Cardiac muscle cell (in vitro differentiated cells and primary cell): ENCODE data around the gene TRHDE. TPM values are rescaled to one million over a fixed set of nuclear protein-coding genes. Genes with fewer than 3 reads are reported as not detected.

Source experiments
- DNase-seq, 2 donors: peaks; one replicate each; pipeline versions ENCODE4 v3.0.0 to v3.0.0-alpha.2; 2010 to 2017; ENCODE audit warnings: low read depth in 1 of 2, low spot score in 1 of 2
- H3K27ac ChIP-seq: fragments of 200-600 bp; sonication (generic); 2 replicates; pipeline ENCODE4 v1.5.1; 2016
- H3K27me3 ChIP-seq: fragments of 200-600 bp; sonication (generic); 2 replicates; pipeline ENCODE4 v1.6.0; 2016; ENCODE audit warnings: control low read depth
- H3K36me3 ChIP-seq: fragments of 200-600 bp; sonication (generic); 2 replicates; pipeline ENCODE4 v1.5.1; 2016; ENCODE audit warnings: control low read depth
- H3K4me1 ChIP-seq: fragments of 200-600 bp; sonication (generic); 2 replicates; pipeline ENCODE4 v1.8.1; 2017; ENCODE audit warnings: low read depth, mild to moderate bottlenecking, mixed run types
- H3K4me3 ChIP-seq: fragments of 200-600 bp; sonication (generic); 2 replicates; pipeline ENCODE4 v1.5.1; 2016; ENCODE audit warnings: mild to moderate bottlenecking
- H3K9me3 ChIP-seq: fragments of 200-600 bp; sonication (generic); 2 replicates; pipeline ENCODE4 v1.5.1; 2017; ENCODE audit warnings: low read depth, mild to moderate bottlenecking, control low read depth
- polyA plus RNA-seq: library from polyadenylated mRNA; unstranded; fragments of >200 nt; fragmentation: Nextera tagmentation; extraction: Ambion mirVana; gene quantifications from 2 replicates; pipeline ENCODE4 v1.2.1, GENCODE V29; 2016
- total RNA-seq: library from RNA; depleted of rRNA; stranded (reverse); fragments of >200 nt; gene quantifications from 2 replicates; pipeline ENCODE4 v1.2.3, GENCODE V29; 2016
- TF ChIP-seq, protein P1 (sequence below): IDR thresholded peaks from 2 replicates; pipeline ENCODE4 v1.5.1; 2012; ENCODE audit warnings: low read depth, mild to moderate bottlenecking, low read length

The TRHDE gene
- total and polyA plus RNA-seq, 2 experiments from 2014 or later, result not detected

DNA sequence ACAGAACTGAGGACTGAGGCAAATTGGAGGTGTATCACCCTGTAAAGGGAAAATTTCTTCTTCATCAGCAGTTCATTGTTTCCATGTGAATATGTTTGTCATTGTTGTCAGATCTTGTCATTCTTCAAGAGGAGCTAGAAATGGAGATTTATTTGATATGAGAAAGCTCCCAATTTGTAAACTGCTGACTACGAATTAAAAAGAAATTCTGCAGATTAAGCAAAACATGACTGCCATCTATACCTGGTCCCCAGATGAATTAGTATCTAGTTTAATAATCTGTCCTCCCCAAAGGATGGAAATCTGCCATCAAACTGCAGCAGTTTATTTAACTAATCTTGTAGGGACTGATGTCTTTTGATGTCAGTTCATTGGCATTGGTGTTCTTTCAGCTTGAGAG lies 162.8 kb downstream of the TRHDE start:
- Histone ChIP-seq H3K4me3 (no peak overlapping the region), H3K9me3 (no peaks in the 10 kb centered on the region), H3K27ac (no peak overlapping the region), H3K36me3 (no peaks in the 10 kb centered on the region), H3K4me1 (no peaks in the 10 kb centered on the region), H3K27me3 (no peaks in the 10 kb centered on the region)
- TF ChIP-seq, protein P1, sequence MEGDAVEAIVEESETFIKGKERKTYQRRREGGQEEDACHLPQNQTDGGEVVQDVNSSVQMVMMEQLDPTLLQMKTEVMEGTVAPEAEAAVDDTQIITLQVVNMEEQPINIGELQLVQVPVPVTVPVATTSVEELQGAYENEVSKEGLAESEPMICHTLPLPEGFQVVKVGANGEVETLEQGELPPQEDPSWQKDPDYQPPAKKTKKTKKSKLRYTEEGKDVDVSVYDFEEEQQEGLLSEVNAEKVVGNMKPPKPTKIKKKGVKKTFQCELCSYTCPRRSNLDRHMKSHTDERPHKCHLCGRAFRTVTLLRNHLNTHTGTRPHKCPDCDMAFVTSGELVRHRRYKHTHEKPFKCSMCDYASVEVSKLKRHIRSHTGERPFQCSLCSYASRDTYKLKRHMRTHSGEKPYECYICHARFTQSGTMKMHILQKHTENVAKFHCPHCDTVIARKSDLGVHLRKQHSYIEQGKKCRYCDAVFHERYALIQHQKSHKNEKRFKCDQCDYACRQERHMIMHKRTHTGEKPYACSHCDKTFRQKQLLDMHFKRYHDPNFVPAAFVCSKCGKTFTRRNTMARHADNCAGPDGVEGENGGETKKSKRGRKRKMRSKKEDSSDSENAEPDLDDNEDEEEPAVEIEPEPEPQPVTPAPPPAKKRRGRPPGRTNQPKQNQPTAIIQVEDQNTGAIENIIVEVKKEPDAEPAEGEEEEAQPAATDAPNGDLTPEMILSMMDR, result no peak
- no peak for DNase-seq

DNA sequence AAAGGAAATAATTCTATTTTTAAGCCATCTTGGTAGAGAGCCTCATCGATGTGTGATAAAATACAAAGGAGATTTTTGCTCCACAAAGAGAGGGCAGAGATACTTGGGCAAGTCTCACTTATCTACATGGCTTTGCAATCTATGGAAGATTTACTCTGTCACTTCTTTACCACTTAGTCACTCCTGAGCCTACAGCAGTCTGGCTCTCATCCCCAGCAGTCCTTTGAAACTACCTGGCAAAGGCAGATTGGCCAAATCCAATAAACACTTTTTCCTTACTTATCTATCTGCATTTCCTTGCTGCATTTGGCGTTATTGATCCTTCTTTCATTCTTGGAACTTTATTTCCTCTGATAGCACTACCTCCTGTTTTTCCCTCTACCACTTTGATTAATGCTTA lies 170.0 kb downstream of the TRHDE start:
- no peak overlapping the region for H3K27ac ChIP-seq
- no peaks in the 10 kb centered on the region for H3K4me1 ChIP-seq
- no peak for DNase-seq
- H3K36me3 ChIP-seq, result no peaks in the 10 kb centered on the region
- no peak overlapping the region for H3K4me3 ChIP-seq
- TF ChIP-seq, protein P1, result no peak
- H3K27me3 ChIP-seq, result no peaks in the 10 kb centered on the region
- no peaks in the 10 kb centered on the region for H3K9me3 ChIP-seq

DNA sequence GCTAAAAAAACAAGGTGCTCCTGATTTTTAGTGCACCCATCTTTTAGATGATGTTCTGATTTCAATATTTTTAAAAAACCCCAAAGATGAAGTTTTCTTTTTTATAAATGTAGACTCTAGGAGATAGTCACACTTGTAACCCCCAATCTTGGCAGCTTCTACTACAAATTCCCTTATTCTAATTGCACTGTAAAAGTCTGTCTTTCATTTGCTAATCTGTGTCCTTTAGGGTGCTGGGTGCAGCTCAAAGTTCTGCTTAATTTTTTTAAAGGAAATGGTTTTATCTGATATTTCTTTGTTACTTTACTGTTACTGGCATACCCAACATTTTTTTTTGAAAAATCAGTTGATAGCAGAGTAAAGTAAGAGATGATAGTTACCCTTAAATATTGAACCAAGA lies 172.0 kb downstream of the TRHDE start:
- H3K9me3 ChIP-seq, result no peaks in the 10 kb centered on the region
- TF ChIP-seq, protein P1, result no peak
- no peaks in the 10 kb centered on the region for H3K36me3 ChIP-seq
- no peak overlapping the region for H3K27ac ChIP-seq
- no peaks in the 10 kb centered on the region for H3K27me3 ChIP-seq
- no peak for DNase-seq
- no peaks in the 10 kb centered on the region for H3K4me1 ChIP-seq
- no peak overlapping the region for H3K4me3 ChIP-seq

DNA sequence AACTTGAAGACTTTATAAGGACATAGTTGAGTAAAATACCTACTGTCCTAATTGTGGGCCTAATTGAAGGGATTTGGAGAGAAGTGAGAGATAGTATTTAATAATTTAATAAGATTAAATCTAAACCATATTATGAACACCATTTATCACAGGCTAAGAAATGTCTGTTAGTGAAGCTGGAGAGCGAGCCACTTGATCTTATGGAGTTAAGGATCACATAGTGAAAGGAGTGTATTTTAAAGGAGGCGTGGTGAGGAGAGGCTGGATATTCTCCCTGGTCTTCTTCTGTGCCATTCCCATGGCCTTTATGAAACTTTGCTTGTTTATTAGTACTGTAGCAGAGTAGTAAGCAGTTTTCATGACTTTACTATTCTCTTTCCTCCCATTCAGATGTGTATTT lies 172.4 kb downstream of the TRHDE start:
- Histone ChIP-seq H3K4me3 (no peak overlapping the region), H3K4me1 (no peaks in the 10 kb centered on the region), H3K27me3 (no peaks in the 10 kb centered on the region), H3K9me3 (no peaks in the 10 kb centered on the region), H3K27ac (no peak overlapping the region), H3K36me3 (no peaks in the 10 kb centered on the region)
- TF ChIP-seq, protein P1, result no peak
- DNase-seq, result no peak

DNA sequence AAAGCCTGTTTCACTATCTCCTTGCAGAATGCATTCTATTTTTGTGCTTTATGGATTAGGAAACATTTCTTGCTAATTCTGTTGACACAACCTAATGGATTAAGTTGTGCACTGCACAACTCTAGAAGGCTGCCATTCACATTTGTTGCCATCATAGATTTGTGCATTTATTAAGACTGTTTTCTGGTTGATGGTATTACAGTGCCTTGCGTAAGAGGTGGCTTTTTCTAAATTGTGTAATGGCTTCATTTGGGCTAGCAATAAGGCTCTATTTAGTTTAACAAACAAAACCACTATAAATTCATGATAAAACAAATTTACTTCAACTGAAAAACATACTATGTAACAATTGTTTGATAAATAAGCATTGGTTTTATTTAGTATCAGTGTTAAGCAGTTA lies 175.9 kb downstream of the TRHDE start:
- Histone ChIP-seq H3K36me3 (no peaks in the 10 kb centered on the region), H3K27me3 (no peaks in the 10 kb centered on the region), H3K27ac (no peak overlapping the region), H3K4me1 (no peaks in the 10 kb centered on the region), H3K9me3 (no peaks in the 10 kb centered on the region), H3K4me3 (no peak overlapping the region)
- no peak for DNase-seq
- TF ChIP-seq, protein P1, result no peak

DNA sequence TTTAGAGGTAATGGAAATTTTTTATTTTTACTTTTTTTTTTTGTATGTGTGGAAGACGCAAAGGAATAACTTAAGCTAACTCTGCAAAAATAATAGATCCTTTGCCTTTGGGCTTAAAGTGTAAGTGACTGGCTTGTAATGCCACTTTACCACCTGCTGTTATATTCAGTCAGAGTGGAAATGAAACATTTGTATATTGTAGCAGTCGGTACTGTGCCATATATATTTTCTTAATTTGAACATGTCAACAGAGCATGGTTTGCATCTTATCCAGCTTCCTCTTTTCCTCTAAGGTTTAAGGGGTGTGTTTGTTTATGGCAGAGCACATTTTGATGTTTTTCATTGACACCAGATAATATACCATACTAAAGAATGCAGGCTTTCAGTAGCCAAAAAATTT lies 176.6 kb downstream of the TRHDE start:
- TF ChIP-seq, protein P1, result no peak
- Histone ChIP-seq H3K36me3 (no peaks in the 10 kb centered on the region), H3K4me1 (no peaks in the 10 kb centered on the region), H3K27ac (no peak overlapping the region), H3K9me3 (no peaks in the 10 kb centered on the region), H3K4me3 (no peak overlapping the region), H3K27me3 (no peaks in the 10 kb centered on the region)
- no peak for DNase-seq
